SU-DHL-6 (cell line): ENCODE measurements around the gene SPATA16.

Experiments
- EZH2phosphoT487 ChIP-seq: fragments of 200-600 bp; sonication (generic), shearing (Covaris generic); conservative IDR thresholded peaks from 2 replicates; pipeline ENCODE4 v1.6.1; 2018; ENCODE audit warnings: mild to moderate bottlenecking, antibody characterized with exemption, low read length, moderate library complexity, mixed read lengths
- TF ChIP-seq, protein P1 (sequence below): fragments of 200-600 bp; sonication (generic); IDR thresholded peaks from one replicate; pipeline ENCODE4 v1.5.1; 2017; ENCODE audit warnings: antibody characterized with exemption, mild to moderate bottlenecking, low read length, moderate library complexity; ENCODE audit not compliant: insufficient read depth, poor library complexity, severe bottlenecking

DNA sequence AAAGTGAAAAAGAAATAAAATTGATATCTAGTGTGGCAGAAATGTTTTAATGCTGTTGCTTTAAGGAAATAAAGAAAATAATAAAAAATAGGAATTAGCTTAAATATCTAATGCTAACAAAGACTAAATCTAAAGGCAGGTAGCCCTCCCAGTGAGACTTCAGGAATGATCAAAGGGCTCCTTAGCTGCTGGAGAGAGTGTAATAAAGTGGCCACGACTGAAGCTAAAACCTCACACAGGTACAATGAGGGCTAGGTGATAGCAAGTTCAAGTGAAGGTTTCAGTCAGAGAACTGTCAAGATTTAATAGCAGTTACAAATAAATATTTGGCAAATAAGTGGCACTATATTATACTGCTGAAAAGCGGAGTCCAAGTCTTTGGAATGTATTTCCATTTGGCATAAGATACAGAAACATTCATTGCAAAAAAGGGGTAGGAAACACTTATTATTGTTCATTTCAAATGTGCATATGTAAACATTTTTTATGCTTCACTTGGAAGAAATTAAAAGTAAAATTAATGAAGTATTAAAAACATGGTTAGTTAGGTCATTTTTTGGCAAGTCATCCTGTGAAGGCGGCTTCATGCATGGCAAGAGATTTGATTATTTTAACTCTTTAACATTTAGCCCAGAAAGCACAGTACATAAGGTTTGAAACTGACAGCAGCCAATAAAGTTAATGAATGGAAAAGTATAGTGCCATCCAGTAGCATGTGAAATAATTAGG is 222.3 kb downstream of the SPATA16 start:
- TF ChIP-seq, protein P1, sequence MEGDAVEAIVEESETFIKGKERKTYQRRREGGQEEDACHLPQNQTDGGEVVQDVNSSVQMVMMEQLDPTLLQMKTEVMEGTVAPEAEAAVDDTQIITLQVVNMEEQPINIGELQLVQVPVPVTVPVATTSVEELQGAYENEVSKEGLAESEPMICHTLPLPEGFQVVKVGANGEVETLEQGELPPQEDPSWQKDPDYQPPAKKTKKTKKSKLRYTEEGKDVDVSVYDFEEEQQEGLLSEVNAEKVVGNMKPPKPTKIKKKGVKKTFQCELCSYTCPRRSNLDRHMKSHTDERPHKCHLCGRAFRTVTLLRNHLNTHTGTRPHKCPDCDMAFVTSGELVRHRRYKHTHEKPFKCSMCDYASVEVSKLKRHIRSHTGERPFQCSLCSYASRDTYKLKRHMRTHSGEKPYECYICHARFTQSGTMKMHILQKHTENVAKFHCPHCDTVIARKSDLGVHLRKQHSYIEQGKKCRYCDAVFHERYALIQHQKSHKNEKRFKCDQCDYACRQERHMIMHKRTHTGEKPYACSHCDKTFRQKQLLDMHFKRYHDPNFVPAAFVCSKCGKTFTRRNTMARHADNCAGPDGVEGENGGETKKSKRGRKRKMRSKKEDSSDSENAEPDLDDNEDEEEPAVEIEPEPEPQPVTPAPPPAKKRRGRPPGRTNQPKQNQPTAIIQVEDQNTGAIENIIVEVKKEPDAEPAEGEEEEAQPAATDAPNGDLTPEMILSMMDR = no peak
- TF ChIP-seq EZH2phosphoT487 = no peak
